ENCODE results near the gene RICTOR.

- TF ChIP-seq PRDM4 (tag by site-specific recombination; IDR thresholded peaks at IDR 0.05) (no peak), CTCF (tag by site-specific recombination; IDR thresholded peaks at IDR 0.05) (no peak), ZNF544 (tag by site-specific recombination; IDR thresholded peaks at IDR 0.05) (no peak), AEBP2 (tag by site-specific recombination; IDR thresholded peaks at IDR 0.05; ENCODE audit: borderline replicate concordance) (no peak), ZNF549 (tag by site-specific recombination; IDR thresholded peaks at IDR 0.05) (no peak), PBX3 (CRISPR knock-in tag; IDR thresholded peaks at IDR 0.05) (no peak), ZNF623 (tag by site-specific recombination; IDR thresholded peaks at IDR 0.05) (no peak), RBAK (tag by site-specific recombination; IDR thresholded peaks at IDR 0.05) (no peak)
Measured at GRCh38 chr5:38948501-38948900, 125.7 kb downstream of the RICTOR start.
